Kidney epithelial cell (primary cell): Measurements from ENCODE around the gene MSMO1. TPM values are rescaled to one million over a fixed set of nuclear protein-coding genes. Genes with fewer than 3 reads are reported as not detected.
A peak's percentile ranks its signal among the peaks of the same experiment; 100 is the strongest.

ENCODE experiments used
- DNase-seq: peaks from one replicate; pipeline ENCODE4 v3.0.0-alpha.2; 2010; ENCODE audit warnings: low read depth
- H3K27me3 ChIP-seq: 2 replicates; pipeline ENCODE4 v1.6.0; 2011; ENCODE audit warnings: low read length; ENCODE audit not compliant: control insufficient read depth, insufficient read depth
- H3K36me3 ChIP-seq: 2 replicates; pipeline ENCODE4 v1.5.1; 2011; ENCODE audit warnings: low read length; ENCODE audit not compliant: control insufficient read depth, insufficient read depth
- H3K4me3 ChIP-seq: 2 replicates; pipeline ENCODE4 v1.5.1; 2011; ENCODE audit warnings: low read depth, mild to moderate bottlenecking, control low read depth, low read length
- total RNA-seq: library from RNA; depleted of rRNA; stranded (reverse); fragments of >200 nt; gene quantifications from 2 replicates; pipeline ENCODE4 v1.2.3, GENCODE V29; 2015
- TF ChIP-seq, protein P1 (sequence below): IDR thresholded peaks from 2 replicates; pipeline ENCODE4 v1.5.1; 2011; ENCODE audit warnings: mild to moderate bottlenecking, moderate library complexity, low read length, control low read depth, inconsistent platforms; ENCODE audit not compliant: insufficient read depth, poor library complexity, severe bottlenecking

Gene MSMO1
- total RNA-seq, 1 donor from 2014 or later: 228 TPM

DNA sequence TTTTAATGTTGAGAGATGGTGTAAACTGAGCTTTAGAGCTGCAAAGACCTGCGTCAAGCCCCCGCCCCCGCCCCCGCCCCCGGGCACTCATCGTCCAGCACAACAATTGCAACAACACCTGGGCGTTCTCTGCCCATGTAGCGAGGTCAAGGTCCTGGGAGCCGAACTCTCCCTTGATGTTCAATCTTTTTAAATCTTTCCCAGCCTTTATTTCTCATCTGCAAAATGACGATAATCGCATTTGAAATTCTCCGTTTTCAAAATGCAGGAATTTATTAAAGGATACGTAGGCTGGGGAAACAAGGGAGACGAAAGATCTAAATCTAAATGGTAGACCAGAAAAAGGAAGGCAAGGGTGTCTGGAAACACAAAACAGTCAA lies 648 bp upstream of the MSMO1 start:
- peak overlapping the region; percentile 61 for H3K4me3 ChIP-seq
- TF ChIP-seq, protein P1, sequence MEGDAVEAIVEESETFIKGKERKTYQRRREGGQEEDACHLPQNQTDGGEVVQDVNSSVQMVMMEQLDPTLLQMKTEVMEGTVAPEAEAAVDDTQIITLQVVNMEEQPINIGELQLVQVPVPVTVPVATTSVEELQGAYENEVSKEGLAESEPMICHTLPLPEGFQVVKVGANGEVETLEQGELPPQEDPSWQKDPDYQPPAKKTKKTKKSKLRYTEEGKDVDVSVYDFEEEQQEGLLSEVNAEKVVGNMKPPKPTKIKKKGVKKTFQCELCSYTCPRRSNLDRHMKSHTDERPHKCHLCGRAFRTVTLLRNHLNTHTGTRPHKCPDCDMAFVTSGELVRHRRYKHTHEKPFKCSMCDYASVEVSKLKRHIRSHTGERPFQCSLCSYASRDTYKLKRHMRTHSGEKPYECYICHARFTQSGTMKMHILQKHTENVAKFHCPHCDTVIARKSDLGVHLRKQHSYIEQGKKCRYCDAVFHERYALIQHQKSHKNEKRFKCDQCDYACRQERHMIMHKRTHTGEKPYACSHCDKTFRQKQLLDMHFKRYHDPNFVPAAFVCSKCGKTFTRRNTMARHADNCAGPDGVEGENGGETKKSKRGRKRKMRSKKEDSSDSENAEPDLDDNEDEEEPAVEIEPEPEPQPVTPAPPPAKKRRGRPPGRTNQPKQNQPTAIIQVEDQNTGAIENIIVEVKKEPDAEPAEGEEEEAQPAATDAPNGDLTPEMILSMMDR: no peak
- DNase-seq: no peak

DNA sequence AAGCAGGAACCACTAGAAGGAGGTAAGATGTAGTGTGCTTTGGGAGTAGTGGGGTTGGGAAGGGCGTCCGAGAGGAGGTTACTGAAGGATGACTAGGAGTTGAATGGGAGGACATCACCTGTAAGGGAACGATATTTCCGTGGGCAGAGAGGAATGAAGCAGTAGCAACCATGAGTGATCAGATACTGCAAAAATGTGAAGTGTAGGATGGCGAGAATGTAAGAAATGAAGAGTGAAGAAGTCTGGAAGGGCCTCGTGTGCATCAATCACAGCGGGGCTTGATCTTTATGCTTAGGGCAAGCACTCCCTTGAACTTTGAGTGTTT lies 594 bp downstream of the MSMO1 start:
- peaks cover 2% of the 10 kb centered on the region for H3K36me3 ChIP-seq
- H3K27me3 ChIP-seq: no peaks in the 10 kb centered on the region
- no peak for DNase-seq
- TF ChIP-seq, protein P1: no peak
- peak overlapping the region; percentile 82 for H3K4me3 ChIP-seq

More for the DNA sequence above, 648 bp upstream of the MSMO1 start:
- no peaks in the 10 kb centered on the region for H3K27me3 ChIP-seq
- peaks cover 2% of the 10 kb centered on the region for H3K36me3 ChIP-seq

DNA sequence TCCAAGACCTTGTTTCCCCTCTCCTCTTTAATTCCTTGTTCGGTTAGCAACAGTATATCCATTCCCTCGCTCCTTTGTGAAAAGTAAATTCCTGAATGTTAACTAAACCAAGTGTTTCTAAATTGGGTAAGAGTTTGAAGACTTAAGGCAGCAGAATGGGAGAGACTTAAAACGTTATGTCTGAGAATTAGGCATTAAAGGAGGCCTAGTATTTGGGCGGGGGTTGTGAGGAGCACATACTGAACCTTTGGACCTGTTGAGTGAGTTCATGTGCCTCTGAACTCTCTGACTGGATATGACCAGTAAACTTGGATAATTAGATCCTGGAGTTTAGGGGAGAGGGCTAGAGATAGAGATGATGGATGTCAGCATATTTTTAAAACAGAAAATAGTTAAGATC lies 1.2 kb downstream of the MSMO1 start:
- no peaks in the 10 kb centered on the region for H3K27me3 ChIP-seq
- H3K4me3 ChIP-seq: peak overlapping the region; percentile 82
- TF ChIP-seq, protein P1: no peak
- no peak for DNase-seq
- H3K36me3 ChIP-seq: peaks cover 2% of the 10 kb centered on the region

DNA sequence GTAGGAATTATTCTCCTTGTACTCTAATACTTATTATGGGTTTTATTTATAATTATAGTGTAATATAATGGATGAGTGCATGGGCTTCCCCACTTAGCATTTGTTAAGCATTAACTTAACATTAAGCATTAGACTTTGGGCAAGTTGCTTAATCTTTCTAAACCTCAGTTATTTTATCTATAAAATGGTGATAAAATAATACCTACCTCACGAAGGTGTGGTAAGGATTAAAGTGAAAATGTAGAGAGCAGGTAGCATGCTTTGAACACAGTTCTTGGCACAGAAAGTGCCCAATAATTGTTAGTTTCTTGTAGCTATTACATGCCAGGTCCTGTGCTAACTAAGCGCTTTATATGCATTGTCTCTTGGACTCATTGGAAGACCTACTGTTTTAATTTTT lies 2.6 kb downstream of the MSMO1 start:
- no peaks in the 10 kb centered on the region for H3K27me3 ChIP-seq
- peak overlapping the region; percentile 82 for H3K4me3 ChIP-seq
- DNase-seq: no peak
- TF ChIP-seq, protein P1: no peak
- H3K36me3 ChIP-seq: no peaks in the 10 kb centered on the region

DNA sequence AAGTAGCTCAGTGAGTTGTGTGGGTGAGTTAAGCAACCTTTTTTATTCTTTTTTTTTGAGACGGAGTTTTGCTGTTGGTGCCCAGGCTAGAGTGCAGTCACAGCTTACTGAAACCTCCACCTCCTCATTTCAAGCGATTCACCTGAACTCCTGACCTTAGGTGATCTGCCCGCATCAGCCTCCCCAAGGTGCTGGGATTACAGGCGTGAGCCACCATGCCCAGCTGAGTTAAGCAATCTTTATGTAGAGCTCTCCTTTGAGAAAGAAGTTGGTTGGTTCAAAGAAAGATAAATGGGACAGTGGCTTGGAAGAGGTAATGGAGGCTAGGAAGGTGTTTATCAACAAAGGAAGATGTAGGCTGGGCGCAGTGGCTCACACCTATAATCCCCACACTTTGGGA lies 3.2 kb downstream of the MSMO1 start:
- DNase-seq: no peak
- TF ChIP-seq, protein P1: no peak
- H3K36me3 ChIP-seq: no peaks in the 10 kb centered on the region
- H3K27me3 ChIP-seq: no peaks in the 10 kb centered on the region
- peak overlapping the region; percentile 82 for H3K4me3 ChIP-seq

DNA sequence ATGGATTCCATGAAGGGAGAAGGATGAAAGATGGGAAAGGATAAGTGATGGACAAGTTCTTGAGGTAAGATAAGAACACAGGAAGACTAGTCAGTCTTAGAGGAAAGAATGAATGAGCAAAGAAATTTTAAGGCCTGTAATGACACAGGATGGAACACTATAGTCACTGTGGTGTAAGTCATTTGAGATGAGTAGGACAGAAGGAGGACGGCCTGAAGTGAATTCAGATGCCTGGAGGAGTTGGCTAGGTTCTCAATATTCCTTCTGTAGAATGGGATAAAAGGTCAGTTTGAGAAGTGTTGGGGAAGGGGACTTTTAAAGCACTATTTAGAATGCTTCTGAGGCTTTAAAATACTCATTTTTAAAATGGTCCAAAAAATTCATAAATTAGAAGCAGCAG lies 3.9 kb downstream of the MSMO1 start:
- Histone ChIP-seq H3K36me3 (no peaks in the 10 kb centered on the region), H3K4me3 (peak overlapping the region; percentile 23)

More for the DNA sequence above, 3.9 kb downstream of the MSMO1 start:
- TF ChIP-seq, protein P1: no peak
- DNase-seq: no peak
- H3K27me3 ChIP-seq: no peaks in the 10 kb centered on the region
